ENCODE measurements around the gene LMAN1L.

LMAN1L gene

GRCh38 chr15:74858369-74858740 is 45.7 kb downstream of the LMAN1L start:
- no peak for DNase-seq (ENCODE audit: low read depth)

GRCh38 chr15:74863239-74864056 is 50.8 kb downstream of the LMAN1L start:
- peak; percentile 36 for DNase-seq (ENCODE audit: low read depth)

GRCh38 chr15:74864296-74864695 is 51.7 kb downstream of the LMAN1L start:
- no peak for DNase-seq (ENCODE audit: low read depth)

GRCh38 chr15:74865316-74865715 is 52.7 kb downstream of the LMAN1L start:
- no peak for DNase-seq (ENCODE audit: low read depth)

GRCh38 chr15:74866090-74866489 is 53.5 kb downstream of the LMAN1L start:
- DNase-seq (ENCODE audit: low read depth) = peak; percentile 72

GRCh38 chr15:74867466-74868038 is 54.9 kb downstream of the LMAN1L start:
- DNase-seq (ENCODE audit: low read depth) = no peak

GRCh38 chr15:74868059-74868458 is 55.4 kb downstream of the LMAN1L start:
- no peak for DNase-seq (ENCODE audit: low read depth)

GRCh38 chr15:74869372-74869725 is 56.7 kb downstream of the LMAN1L start:
- DNase-seq (ENCODE audit: low read depth) = peak; percentile 46

- DNase-seq (ENCODE audit: low read depth) = peak; percentile 42
Observed at GRCh38 chr15:74869726-74870407, 57.2 kb downstream of the LMAN1L start.

- peak; percentile 60 for DNase-seq (ENCODE audit: low read depth)
Observed at GRCh38 chr15:74870436-74871215, 58.0 kb downstream of the LMAN1L start.

GRCh38 chr15:74872702-74873035 is 60.0 kb downstream of the LMAN1L start:
- no peak for DNase-seq (ENCODE audit: low read depth)

GRCh38 chr15:74873036-74873755 is 60.6 kb downstream of the LMAN1L start, which contains the start of gene SCAMP2:
TSS of gene SCAMP2 (minus strand) at chr15:74873365. CDS start at chr15:74873255, 110 bp downstream.
- DNase-seq (ENCODE audit: low read depth) = peak; percentile 96

GRCh38 chr15:74873756-74874424 is 61.3 kb downstream of the LMAN1L start:
- peak; percentile 32 for DNase-seq (ENCODE audit: low read depth)
